GM18868 (cell line): ENCODE measurements around the gene ERC2.
"Not testable (repeated sequence)": the region's sequence is repeated elsewhere in the genome, so short reads cannot be mapped to it uniquely, and the experiment has no call there.

Source experiments
- ATAC-seq: cut with Tn5 transposase; IDR thresholded peaks from one replicate; pipeline ENCODE4 v1.9.1; 2021; ENCODE audit warnings: mild to moderate bottlenecking, moderate library complexity; ENCODE audit not compliant: unreplicated experiment

Gene ERC2

GRCh38 chr3:55858727-55859126 lies 609.5 kb downstream of the ERC2 start:
- no peak for ATAC-seq

- ATAC-seq: no peak
Measured at GRCh38 chr3:55858302-55858701, 610.0 kb downstream of the ERC2 start.

- no peak for ATAC-seq
Measured at GRCh38 chr3:55857633-55858032, 610.6 kb downstream of the ERC2 start.

DNA sequence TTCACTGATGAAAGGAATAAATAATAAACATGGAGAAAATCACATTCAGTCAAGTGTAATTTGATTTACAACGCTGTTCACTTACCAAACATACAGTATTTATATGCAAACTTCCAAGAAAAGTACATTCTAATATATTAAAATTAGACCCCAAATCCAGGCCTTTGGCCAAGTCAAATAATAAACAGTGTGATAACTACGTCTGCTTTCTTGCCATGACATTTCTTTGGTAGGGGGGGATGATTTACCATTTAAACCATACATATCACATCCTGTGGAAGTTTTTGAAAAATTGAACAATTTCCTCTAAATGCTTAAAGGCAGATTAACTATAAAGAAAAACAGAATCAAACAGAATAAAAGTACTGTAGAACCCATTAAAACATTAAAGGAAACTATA lies 613.0 kb downstream of the ERC2 start:
- no peak for ATAC-seq

DNA sequence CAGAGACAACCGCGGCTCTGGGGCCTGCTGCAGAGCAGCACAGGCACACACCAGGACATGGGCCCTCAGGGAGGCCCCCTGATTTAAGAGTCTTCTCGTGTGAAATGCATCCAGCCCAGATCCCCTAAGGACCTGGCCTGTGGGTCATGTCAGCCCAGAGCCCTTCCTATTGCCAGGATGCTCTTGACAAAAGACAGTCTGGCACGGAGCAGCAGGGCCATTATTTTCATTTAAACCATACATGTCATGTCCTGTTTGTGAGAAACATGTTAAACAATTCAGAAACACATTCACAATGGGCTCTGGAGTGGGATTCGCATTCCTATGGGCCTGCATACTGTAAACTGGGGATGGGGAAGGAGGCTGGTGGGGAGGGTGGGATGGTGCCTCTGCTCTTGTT lies 613.8 kb downstream of the ERC2 start:
- ATAC-seq: no peak

GRCh38 chr3:55852326-55852725 lies 615.9 kb downstream of the ERC2 start:
- no peak for ATAC-seq

DNA sequence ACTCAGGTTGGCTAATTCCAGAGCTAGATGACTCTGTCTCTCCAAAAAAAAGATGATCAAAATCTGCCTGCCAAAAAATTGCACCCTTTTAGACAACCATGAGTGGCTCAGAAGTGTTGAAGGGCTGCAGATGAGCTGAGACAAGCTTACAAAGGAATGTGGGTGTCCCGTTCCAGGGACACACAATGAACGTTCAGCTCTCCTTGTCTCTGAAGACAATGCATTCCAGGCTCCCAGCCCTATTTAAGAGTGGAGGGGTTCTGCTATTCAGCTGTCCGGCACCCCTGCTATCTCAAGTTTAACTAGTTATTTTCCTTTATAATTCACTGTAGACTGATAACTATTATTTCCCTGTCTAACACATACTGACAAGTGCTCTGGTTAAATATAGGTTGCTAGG lies 626.1 kb downstream of the ERC2 start:
- no peak for ATAC-seq

GRCh38 chr3:55831876-55832275 lies 636.4 kb downstream of the ERC2 start:
- ATAC-seq: not testable (repeated sequence)

DNA sequence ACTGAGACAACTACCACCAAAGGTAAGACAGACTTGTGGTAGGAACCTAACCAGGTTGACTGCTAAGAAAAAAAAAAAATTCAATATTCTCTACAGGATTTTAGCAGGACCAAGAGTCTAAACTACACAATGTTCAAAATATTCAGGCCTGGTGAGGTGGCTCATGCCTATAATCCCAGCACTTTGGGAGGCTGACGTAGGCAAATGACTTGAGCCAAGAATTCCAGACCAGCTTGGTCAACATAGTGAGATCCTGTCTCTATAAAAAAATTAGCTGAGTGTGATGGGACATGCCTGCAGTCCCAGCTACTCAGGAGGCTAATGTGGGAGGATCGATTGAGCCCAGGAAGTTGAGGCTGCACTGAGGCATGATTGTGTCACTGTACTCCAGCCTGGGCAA lies 639.6 kb downstream of the ERC2 start:
- ATAC-seq: no peak

GRCh38 chr3:55827786-55828185 lies 640.5 kb downstream of the ERC2 start:
- no peak for ATAC-seq

GRCh38 chr3:55826731-55827496 lies 641.4 kb downstream of the ERC2 start:
- no peak for ATAC-seq

DNA sequence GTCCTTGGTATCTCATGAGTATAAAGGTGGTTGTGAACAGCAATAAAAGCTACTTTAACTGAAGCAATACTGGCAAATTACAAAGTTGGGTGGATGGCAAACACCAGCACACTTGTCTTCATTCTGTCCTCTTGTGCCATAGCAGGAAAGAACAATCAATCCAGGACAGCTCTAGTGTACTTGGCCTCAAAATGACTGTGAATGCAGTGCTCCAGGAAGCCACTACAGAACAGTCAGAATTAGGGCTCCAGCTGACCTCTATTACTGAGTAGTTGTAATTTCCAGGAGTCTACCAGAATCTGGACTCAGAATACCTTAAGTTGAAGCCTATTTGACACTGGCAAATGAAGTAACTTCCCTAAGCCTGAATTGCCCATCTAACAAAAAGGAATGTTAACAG lies 642.2 kb downstream of the ERC2 start:
- ATAC-seq: no peak

- no peak for ATAC-seq
Measured at GRCh38 chr3:55824406-55824805, 643.9 kb downstream of the ERC2 start.

GRCh38 chr3:55823829-55824228 lies 644.4 kb downstream of the ERC2 start:
- no peak for ATAC-seq

- ATAC-seq: no peak
Measured at GRCh38 chr3:55823001-55823400, 645.3 kb downstream of the ERC2 start.

DNA sequence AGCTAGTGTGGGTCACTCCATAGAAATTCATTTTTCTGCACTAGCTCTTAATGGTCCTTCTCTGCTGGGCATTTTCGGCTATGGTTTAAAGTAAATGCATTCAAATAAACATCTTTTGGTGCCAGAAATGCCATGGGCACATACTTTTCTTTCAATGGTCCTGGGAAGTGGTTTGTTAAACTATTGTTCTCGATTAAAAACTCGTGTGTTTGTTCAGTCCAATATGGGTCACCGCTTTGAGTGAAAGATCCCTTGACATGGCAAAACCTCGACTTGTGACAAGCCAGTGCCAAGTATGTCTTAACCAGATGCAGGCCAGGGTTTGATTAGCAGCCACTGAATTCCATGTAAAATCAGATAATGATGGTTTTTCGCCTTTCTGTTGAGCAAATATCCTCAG lies 649.3 kb downstream of the ERC2 start:
- ATAC-seq: no peak

DNA sequence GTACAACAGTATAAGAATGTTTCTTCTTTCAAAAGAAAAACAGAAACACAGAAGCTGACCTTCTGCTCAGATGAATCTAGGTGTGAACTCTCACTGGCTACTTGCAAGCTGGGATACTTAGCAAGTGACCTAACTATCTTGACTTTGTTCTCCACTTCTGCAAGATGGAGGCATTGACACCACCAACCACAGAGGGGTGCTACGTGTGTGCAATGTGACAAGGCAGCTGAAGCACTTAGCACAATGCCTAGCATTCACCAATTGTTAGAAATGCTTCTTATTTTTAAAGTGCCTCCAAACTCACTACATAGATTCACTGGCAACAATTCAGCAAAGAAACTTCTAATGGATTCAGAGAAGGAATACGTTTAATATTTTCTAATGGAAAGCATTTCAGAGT lies 649.8 kb downstream of the ERC2 start:
- ATAC-seq: no peak

DNA sequence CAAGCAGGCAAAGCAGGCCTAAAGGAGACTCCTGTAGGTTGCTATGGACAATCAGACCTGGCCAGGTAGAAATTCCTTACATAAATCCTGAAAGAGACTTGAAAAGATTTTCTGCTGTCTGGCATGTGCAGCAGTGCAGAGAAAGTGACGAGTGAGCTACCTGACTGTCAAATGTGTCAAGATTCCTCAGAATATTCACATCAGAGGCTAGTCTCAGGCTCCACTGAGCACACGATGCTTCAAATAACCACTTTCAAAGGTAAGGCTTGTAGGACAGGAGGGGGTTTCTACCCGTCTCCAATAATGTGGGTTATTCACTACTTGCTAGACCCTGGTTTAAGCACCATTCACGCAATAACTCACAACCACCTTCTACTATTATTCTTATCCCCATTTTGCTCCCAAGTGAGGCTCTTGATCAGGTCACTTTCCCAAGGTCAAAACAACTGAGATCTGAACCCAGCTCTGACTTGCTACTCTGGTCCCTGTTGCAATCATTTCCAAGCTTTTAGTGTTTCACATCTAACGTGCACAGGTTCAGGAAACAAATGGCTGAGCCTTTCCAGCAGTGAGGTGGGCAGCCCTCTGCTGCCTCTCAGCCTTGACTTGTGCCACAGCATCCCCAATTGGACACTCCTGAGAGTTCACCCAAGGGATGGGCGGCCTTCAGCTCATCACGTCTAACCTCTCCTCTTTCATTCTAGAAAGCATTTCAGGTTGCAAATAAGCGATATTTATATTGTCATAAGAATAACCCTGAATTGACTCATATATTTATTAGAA lies 651.3 kb downstream of the ERC2 start:
- ATAC-seq: no peak

DNA sequence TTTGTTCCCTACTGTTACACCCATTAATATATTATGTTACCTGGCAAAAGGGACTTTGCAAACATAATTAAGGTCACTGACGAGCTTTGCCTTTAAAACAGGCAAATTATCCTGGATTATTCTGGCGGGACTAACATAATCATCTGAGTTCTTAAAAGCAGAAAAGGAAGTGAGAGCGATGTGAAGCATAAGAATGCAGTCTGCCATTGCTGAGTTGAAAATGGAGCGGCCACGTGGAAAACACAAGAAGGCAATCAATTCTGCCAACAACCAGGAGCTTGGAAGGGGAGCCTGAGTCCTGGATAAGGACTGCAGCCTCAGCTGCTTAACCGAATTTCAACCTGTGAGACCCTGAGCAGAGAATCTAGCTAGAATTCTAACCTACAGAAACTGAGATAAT lies 653.0 kb downstream of the ERC2 start:
- no peak for ATAC-seq

GRCh38 chr3:55813268-55814097 lies 654.8 kb downstream of the ERC2 start:
- ATAC-seq: no peak

- ATAC-seq: no peak
Measured at GRCh38 chr3:55812394-55813013, 655.8 kb downstream of the ERC2 start.
